ENCODE data around the gene EMP3.

DNA sequence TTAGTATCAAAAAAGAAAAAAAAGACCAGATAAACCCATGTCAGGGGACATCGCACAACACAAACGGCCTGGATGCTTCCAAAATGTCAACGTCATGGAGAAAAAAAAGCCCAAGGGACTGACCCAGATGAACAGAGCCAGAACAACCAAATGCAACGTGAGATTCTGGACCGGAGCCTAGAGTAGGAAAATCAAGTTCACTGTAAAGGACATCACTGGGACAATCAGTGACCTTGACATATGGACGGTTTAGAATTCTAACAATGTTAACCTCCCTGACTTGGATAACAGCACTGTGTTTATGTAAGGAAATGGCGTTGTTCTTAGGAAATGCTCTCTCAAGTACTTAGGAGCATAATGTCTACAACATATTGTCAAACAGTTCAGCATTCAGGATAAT is 15.1 kb upstream of the EMP3 start:
- no peak for TF ChIP-seq POLR2A (IDR thresholded peaks at IDR 0.05)
- TF ChIP-seq, protein P1, sequence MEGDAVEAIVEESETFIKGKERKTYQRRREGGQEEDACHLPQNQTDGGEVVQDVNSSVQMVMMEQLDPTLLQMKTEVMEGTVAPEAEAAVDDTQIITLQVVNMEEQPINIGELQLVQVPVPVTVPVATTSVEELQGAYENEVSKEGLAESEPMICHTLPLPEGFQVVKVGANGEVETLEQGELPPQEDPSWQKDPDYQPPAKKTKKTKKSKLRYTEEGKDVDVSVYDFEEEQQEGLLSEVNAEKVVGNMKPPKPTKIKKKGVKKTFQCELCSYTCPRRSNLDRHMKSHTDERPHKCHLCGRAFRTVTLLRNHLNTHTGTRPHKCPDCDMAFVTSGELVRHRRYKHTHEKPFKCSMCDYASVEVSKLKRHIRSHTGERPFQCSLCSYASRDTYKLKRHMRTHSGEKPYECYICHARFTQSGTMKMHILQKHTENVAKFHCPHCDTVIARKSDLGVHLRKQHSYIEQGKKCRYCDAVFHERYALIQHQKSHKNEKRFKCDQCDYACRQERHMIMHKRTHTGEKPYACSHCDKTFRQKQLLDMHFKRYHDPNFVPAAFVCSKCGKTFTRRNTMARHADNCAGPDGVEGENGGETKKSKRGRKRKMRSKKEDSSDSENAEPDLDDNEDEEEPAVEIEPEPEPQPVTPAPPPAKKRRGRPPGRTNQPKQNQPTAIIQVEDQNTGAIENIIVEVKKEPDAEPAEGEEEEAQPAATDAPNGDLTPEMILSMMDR (IDR thresholded peaks at IDR 0.05): no peak
